ENCODE measurements around the gene CFAP53.

- TF ChIP-seq CTCF (IDR thresholded peaks at IDR 0.05; ENCODE audit: insufficient read depth, low read length) (peak; percentile 36), REST (IDR thresholded peaks at IDR 0.05; ENCODE audit: insufficient replicate concordance, low read depth) (no peak), POLR2AphosphoS5 (IDR thresholded peaks at IDR 0.05; ENCODE audit: low read depth) (no peak)
Measured at GRCh38 chr18:50218432-50219197, 47.7 kb downstream of the CFAP53 start.
